Stimulated activated CD8-positive, alpha-beta memory T cell treated with anti-CD3 and anti-CD28 coated beads, Interleukin-4, amount 100 ng/mL, for 4 hours (primary cell): Measurements from ENCODE around the gene FBRSL1.

ENCODE experiments used
- DNase-seq, 2 donors: peaks; one replicate each; pipeline ENCODE4 v3.0.0-alpha.2; 2020; ENCODE audit warnings: low read depth in 2 of 2, low spot score in 1 of 2

The FBRSL1 gene

DNA sequence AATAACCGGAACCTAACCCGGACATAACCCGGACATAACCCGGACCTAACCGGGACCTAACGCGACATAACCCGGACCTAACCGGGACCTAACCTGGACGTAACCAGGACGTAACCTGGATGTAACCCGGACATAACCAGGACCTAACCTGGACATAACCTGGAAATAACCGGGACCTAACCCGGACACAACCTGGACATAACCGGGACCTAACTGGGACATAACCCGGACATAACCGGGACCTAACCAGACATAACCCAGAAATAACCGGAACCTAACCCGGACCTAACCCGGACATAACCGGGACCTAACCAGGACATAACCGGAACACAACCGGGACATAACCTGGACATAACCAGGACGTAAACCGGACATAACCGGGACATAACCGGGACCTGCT is 6.7 kb upstream of the FBRSL1 start:
- DNase-seq: no peak

DNA sequence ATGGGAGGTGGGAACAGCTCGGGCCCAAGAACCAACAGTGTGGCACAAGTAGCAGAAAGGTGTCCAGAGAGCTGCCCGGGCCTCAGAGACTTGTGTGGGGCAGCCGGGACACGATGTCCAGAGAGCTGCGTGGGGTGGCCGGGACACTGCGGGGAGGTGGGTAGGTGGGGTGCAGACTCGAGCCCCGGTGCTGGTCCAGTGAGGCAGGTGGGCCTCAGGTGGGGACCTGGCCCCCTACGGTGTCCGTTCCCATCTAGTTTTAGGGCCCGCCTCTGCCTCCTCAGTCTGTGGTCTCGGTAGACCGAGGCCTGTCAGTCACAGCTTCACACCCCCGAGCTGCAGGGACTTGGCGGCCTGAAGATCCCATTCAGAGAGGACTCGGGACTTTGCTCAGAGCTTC is 6.3 kb upstream of the FBRSL1 start:
- no peak for DNase-seq

DNA sequence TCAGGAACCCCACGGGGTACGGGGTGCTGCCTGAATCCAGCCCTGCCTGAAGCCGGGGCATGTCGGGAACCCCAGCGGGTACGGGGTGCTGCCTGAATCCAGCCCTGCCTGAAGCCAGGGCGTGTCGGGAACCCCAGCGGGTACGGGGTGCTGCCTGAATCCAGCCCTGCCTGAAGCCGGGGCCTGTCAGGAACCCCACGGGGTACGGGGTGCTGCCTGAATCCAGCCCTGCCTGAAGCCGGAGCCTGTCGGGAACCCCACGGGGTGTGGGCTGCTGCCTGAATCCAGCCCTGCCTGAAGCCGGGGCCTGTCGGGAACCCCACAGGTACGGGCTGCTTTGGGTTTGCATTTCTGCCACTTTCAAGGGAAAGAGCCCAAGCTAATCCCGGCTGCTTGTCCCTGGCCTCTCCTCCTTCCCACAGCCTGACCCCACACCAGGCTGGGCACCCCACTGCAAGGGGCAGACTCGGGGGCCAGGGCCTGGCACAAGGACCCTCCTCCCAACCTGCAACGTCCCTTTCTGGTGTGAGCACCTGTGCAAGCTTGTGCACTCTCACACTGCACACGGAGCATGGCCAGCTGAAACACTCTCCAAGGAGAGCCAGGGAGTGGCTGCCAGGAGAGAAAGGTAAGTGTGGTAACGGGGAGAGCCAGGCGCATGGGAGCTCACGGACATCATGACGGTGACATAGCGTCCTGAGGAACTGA is 5.6 kb upstream of the FBRSL1 start:
- no peak for DNase-seq

DNA sequence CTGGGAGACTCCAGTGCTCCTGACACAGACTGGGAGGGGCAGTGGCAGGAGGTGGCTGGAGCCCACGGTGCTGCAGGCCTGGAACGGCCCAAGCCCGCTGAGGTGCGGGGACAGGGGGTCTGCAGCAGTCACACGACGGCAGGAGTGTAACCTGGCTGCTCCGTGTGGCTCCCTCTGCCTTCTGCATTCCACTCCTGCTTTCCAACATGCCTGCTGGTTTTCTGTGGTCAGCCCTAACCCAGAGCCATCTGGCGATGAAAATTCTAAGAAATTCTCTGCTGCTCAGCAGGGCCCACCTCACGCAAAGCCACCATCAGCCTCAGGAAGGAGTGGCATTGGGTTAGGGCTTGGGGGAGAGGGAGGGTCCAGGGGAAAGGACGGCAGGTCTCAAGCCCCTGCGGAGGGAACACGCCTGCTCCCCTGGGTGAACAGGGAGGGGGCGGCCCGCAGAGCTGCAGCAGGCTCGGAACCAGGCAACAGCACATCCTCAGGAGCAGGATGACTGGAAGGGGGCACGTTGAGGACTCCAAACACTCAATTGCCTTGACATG is 5.0 kb upstream of the FBRSL1 start:
- no peak for DNase-seq

DNA sequence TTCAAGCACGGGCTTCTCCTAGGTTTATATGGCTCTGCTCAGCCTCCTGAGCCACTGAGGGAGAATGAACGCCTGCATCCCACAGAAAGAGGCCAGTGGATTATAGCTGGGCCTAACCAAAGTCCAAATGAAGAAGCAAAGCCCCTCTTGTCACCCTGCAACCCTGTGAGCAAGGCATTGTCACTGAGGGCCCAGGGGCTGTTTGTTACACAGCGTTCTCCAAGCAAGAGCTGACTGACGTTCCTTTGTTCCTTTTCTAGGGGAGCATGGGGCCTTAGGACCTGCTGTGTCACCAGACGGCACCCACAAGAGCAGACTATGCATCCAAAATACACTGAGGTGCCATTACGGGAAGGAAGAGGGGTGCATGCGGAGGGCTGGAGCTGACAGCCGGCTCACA is 4.3 kb upstream of the FBRSL1 start:
- DNase-seq: no peak

DNA sequence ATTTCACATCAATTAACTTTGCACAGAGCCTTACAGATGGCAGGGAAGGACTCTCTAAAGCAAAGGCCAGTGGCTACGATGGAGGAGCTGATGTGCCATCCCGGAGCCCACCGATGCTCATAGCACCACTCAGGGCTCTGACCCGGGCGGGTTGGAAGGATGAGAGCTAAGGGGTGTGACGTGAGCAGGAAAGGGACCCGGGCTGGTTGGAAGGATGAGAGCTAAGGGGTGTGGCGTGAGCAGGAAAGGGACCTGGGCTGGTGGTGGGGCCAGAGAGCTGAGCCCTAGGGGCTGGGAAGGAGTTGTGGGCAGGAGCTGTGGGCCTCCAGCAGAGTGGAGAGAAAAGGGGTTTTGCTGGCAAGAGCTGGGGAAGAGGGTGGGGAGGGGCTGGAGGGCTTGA is 3.8 kb upstream of the FBRSL1 start:
- no peak for DNase-seq

DNA sequence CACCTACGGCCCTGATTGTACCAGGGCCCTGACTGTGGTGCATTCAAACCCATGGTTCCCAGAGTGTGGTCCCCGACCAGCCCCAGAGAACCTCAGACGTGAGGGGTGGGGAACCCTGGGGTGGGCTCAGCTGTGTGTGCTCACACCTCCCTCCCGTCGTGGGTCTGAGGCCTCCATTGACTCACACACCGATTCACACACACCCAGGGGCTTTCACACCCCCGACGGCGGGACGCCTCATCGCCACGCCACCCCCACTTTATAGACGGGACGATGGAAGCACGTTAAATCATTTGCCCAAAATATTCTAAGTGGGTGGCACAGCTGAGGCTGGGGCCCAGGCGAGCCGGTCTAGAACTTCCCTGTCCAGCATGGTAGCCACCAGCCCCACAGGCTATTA is 3.4 kb upstream of the FBRSL1 start:
- DNase-seq: no peak

DNA sequence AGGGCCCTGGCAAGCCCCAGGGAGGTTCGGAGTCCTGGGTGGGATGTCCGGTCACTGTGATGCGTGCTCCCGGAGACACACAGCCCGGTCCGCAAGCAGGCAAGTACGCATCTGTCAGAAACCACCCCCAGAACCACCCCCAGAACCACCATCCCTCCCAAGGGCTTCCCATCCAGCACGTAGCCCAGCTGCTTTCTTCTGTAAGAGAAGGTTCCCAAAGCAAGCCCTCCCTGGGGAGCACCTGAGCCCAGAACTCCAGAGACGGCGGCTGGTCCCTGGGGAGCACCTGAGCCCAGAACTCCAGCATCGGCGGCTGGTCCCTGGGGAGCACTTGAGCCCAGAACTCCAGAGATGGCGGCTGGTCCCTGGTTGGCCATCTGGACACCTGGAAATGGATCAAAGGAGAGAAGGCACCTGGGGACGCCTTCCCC is 2.6 kb upstream of the FBRSL1 start:
- DNase-seq: no peak

DNA sequence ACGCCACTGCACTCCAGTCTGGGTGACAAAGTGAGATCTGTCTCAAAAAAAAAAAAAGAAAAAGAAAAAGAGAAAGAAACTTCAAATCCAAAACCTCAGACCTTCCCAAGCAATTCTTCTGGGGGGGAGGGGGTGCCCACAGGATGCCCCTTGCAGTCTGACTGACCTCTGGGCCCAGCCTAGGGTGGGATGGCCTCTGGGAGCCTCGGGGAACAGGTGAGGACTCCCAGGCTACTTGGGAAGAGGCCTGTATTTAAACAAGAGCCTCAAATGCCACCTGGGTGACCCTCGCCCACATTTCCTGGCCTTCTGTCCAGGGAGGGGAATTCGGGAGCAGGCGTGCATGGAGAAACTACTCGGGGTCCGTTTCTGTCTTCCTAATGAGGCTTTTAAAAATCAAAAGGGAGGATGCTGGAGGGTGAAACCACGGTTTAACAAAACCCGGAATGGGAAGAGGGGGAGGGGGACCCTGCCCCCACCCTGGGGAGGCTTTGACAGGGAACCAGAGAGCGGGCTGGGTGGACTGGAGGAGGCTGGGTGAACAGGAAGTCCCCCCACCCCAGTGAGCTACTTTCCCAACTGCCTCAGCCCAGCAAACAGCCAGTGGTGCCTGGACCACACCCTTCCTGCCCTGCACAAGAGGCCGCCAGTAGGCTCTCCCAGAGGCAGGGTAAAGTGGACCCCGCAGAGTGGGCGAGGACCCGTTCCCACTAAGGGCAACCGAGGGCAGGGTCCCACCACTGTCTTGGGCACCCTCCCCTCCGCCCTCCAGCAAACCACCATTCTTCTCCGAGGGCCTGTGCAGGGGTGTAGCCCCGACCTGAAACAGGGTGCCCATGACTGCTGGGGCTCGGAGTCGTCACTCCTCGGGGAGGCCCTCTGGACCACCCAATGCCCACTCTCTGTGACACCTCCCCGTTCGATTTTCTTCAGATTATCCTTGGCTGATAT is 1.5 kb upstream of the FBRSL1 start:
- no peak for DNase-seq

DNA sequence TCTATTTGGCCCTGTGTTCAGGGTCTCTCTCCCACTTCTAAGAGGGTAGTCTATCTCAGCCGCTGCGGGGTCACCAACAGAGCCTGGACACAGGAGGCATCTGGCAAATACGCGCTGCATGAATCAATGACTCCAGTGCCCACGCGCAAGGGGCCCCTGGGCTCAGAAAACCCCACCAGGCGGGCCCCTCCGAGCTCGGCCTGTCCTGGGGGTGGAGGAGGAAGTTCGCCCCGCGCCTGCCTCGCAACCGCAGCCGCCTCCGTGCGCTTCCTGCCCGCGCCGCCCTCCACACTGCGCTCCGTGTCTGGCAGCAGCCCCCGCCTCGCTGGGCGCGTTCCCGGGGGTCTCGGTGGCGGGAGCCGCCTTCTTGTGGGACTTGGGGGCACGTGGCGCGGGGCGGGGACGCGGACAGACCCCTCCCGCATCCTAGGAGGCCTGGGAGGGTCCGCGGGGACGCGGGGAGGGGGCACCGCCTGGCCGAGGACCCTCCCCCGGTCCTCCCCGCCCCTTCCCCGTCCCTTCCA is 811 bp upstream of the FBRSL1 start:
- DNase-seq: peak in 1 of 2 donors; percentile 62

DNA sequence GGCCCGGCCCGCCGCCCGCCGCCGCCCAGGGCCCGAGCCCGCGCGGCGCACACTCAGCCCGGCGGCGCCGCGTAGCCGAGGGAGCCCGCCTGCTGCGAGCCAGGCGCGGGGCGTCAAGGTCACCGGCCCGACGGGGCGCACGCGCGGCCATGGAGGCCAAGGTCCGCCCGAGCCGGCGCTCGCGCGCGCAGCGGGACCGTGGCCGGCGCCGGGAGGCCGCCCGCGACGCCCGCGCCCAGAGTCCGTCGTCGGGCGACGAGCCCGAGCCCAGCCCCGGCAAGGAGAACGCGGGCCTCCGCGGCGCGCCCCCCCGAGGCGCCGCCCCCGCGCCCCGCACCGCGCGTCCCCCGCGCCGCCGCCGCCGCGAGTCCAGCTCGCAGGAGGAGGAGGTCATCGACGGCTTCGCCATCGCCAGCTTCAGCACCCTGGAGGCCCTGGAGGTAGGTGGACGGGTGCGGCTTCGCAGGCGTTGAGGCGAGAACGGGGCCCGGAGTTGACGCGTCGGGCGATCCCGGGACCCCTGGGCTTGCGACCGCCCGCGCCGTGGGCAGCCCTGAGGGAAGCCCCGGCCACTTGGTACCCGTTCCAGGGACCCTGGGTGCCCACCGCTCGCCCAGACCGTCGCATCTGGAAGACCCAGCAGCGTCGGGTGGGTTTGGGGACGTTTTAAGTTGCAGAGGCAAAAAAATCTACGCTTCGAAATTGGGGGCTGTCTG is 629 bp downstream of the FBRSL1 start:
- no peak for DNase-seq

DNA sequence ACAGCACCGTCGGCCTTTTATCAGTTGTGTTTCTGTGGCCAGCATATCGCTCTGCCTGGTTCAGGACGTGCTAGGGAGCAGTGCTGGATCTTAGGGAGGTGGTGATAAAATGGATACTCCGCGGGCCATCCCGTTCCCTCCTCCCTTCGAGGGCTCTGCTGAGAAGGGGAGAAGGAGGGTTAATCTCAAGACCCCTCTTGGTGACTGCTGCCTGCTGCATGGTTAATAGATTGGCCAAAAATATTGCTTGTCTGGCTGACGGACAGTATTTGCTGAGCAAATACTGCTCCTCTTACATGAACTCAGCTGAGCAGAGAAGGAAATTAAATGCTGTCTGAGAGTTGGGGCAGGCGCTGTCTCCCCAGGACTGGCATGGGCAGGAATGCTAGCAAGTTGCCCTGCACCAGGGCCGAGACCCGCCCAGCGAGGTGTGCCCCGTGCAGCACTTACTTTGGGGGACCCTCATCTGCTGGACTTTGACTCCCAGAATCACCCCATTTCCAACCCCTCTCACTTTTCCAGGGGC is 1.2 kb downstream of the FBRSL1 start:
- no peak for DNase-seq

DNA sequence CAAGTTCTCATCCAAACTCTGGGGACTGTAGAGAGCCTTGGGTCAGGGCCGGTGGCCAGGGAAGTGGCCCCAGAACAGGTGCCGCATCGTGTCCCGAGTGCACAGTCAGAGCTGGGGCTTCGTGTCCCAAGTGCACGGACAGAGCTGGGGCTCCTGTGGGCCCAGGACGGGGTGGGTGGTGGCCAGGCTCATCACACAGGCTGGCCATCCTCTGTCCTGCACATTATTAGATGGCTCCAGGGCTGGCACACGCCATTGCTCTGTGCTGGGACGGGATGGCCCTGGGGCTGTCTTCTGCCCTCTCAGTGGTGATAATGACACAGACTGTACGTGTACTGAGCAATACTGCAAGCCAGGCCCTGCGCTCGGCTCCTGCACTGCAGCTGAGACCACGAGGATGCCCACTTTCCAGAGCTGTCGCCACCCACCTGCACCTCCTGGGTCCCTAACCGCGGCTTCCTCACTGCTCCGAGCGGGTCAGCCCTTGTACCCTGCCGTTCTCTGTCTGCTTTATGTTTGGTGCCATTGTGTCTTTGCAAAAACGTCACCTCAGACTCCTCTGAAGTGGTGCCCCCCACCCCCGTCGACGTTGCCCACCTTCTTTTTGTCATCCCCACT is 1.9 kb downstream of the FBRSL1 start:
- no peak for DNase-seq

DNA sequence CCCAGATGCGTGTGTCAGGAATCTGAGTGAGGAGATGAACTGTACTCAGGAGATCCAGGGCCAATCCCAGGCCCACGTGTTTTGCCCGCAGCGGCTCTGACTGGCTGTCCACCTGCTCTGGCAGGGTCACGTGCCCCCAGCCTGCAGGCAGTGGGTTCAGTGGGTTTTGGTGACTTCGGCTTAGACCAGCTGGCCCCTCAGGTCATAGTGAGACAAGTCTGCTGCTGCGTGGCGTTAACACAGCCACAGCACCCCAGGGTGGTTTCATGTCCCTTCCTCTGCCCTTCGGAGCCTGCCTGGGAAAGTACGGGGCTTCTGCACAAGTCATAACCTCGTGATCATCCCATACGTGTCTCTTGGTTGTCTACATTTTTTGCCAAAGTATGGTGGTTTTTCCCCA is 2.6 kb downstream of the FBRSL1 start:
- no peak for DNase-seq

DNA sequence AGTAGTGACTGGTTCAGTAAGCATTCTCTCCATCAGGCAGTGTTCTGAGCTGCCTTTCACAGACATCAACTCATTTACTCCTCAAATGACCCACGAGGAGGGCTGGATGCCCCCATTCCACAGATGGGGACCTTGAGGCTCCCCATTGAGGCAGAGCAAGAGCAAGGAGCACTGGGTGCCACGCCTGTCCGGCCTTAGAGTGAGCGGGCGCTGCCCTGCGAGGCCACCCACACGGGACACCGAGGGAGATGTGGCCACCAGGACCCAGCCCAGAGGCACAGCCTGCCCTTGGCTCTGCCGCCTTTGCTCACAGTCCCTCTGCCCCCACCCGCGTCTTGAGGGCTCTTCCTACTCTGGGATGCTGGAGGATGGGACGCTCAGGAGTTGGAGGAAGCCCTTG is 3.0 kb downstream of the FBRSL1 start:
- DNase-seq: no peak

DNA sequence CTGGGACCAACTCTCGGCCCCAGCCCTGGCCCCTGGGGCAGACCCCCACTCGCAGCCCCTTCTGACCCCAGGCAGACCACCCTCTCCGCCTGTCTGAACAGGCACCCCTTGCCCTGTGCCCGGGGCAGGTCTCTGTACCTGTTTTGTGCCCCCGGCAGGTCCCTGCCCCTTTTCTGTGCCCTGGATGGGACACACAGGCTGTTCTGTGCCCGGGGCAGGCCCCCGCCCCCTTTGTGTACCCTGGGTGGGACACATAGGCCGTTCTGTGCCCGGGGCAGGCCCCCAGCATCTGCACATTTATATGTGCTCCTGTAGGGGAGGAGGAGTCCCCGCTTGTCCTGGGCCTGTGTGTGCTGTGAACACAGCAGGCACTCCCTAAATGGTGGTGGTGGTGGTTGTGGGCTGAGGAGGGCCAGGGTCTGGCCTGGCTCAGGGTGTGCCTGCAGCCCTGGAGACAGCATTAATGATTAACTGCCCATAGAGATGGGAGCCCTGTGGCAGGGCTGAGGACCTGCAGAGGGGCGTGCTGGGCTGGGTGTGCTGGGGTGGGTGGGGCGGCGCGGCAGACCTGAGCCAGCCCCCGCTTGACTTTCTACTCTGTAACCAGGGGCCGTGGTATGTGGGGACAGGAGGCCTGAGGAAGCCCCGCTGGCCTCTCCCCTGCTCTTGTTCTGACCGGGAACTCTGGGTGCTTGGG is 3.7 kb downstream of the FBRSL1 start:
- DNase-seq: no peak

DNA sequence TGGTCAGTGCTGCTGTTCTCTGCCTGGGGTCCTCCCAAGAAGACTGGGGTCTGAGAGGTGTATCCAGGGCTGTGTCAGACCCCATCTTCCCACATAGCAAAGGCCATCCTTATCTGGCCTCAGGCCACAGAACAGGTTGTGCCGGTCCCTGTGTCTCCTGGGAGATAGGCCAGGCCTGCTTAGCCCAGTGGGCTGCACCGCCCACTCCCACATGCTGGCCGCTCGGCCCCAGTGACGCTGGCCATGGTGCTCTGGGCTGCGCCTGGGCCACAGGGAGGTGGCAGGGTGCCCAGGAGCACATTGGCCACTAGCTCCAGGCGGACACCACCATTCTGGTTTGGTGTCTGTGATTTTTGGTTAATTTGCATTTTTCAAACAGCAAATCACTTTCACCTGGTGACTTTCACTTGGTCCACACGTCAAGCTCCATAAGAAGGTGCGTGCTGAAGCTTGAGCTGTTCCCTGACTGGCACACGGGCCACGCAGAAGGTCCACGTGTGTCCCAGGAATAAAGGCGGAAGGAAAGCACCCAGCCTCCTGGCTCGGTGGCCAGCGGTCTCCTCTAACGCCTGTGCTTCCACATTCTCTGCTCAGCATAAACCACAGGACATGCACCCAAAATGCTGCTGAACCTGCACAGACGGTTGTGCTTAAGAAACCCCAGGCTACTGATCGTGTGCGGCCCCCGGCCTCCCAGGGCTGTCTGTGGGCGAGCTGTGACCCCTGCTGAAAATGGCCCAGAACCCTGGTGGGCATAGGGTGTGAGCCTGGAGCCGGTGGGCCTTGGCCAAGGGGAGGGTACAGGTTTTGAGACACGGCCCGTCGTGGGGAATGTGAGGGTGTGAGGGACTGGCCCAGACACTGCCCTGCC is 4.6 kb downstream of the FBRSL1 start:
- no peak for DNase-seq

DNA sequence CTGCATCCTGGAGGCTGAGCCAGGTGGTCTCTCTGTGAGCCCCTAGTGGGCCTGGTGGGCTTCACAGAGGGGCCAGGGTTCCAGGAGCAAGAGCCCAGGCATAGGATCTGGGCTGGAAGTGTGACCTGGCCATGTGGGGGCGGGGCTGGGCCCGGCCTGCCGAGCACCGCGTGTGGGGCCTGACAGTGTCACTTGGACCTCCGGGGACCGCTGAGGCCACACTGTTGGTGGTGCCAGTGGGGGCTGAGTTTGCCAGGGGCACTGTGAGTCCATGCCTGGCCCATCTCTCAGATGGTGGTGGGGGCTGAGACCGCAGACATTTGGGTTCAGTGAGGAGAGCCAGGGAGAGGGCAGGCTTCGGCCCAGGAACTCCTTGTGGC is 5.2 kb downstream of the FBRSL1 start:
- DNase-seq: no peak
